Adrenal gland (tissue), 12 donors: ENCODE measurements around the gene PANK3. TPM values are rescaled to one million over a fixed set of nuclear protein-coding genes. Genes with fewer than 3 reads are reported as not detected.

Source experiments
- DNase-seq, 7 donors: peaks; one replicate each; pipeline ENCODE4 v3.0.0-alpha.2; 2019 to 2020
- H3K27ac ChIP-seq, 5 donors: fragments of 200-600 bp; sonication (generic) in 4 of 5; 1 replicate in 3 of 5; 2 replicates in 2 of 5; pipeline versions ENCODE4 v1.5.1 to v1.8.0; 2016 to 2020; ENCODE audit warnings: mild to moderate bottlenecking in 1 of 5
- H3K27me3 ChIP-seq: fragments of 200-600 bp; 2 replicates; pipeline ENCODE4 v1.8.0; 2021
- H3K36me3 ChIP-seq, 2 donors: fragments of 200-600 bp; replicated peaks in 1 of 2; 1 replicate in 1 of 2; 2 replicates in 1 of 2; pipeline versions ENCODE4 v1.5.1 to v1.8.0; 2018 to 2022
- H3K4me1 ChIP-seq, 2 donors: fragments of 200-600 bp; replicated peaks in 1 of 2; 1 replicate in 1 of 2; 2 replicates in 1 of 2; pipeline versions ENCODE4 v1.5.1 to v1.8.0; 2018 to 2021
- H3K4me3 ChIP-seq, 4 donors: fragments of 200-600 bp; sonication (generic) in 3 of 4; one replicate each; pipeline ENCODE4 v1.5.1; 2016 to 2018
- H3K9me3 ChIP-seq, 3 donors: fragments of 200-600 bp; sonication (generic) in 1 of 3; replicated peaks in 1 of 3; 1 replicate in 2 of 3; 2 replicates in 1 of 3; pipeline versions ENCODE4 v1.5.1 to v1.8.0; 2016 to 2021
- POLR2A ChIP-seq, 2 donors: fragments of 450-650 bp; IDR thresholded peaks; one replicate each; pipeline ENCODE4 v1.6.1; 2017; ENCODE audit warnings: antibody characterized with exemption in 2 of 2, mild to moderate bottlenecking in 2 of 2, moderate library complexity in 1 of 2
- WGBS, 4 donors: extraction: QIAGEN DNeasy Blood & Tissue Kit in 2 of 4; methylation state at CpG; one replicate each; pipeline versions ENCODE4 v1.1.5 to v1.1.7; 2013 to 2017; 5-methylcytosine and 5-hydroxymethylcytosine counted together
- intact Hi-C, 2 donors: fragments of 100-400 bp; cut with DNase I; formaldehyde crosslinking; loops; one replicate each; pipeline versions ENCODE4 v1.14.1 to v1.15.0; 2022 to 2023
- polyA plus RNA-seq, 3 donors: library from polyadenylated mRNA; stranded (reverse); fragments of 200-250 nt in 2 of 3; fragments of 350-450 nt in 1 of 3; fragmentation: Illumina TruSeq in 1 of 3; extraction: RNeasy Lipid Tissue Mini Kit (QIAGEN cat#74804) in 1 of 3; gene quantifications; one replicate each; pipeline ENCODE4 v1.2.3, GENCODE V29; 2013 to 2014
- total RNA-seq, 9 donors: library from RNA; depleted of rRNA in 4 of 9; stranded (reverse); fragments of >200 nt in 4 of 9; fragments of 120-200 nt in 1 of 9; fragmentation: NEBNext Ultra II Directional in 1 of 9; extraction: Animal tissue kit (Norgen Biotek cat#: 25700) in 1 of 9; gene quantifications; one replicate each; pipeline versions ENCODE4 v1.1.0 to v1.2.4, GENCODE V29; 2013 to 2023
- TF ChIP-seq, protein P1 (sequence below), 6 experiments: fragments of 450-650 bp in 4 of 6; fragments of 200-600 bp in 2 of 6; sonication (generic) in 1 of 6; IDR thresholded peaks; 1 replicate in 5 of 6; 2 replicates in 1 of 6; pipeline versions ENCODE4 v1.5.1 to v1.8.0; 2016 to 2021; ENCODE audit warnings: antibody characterized with exemption in 6 of 6, mild to moderate bottlenecking in 2 of 6, moderate library complexity in 1 of 6
- donor health status: healthy with polysubstance abuse.
- donor health status: Bipolar disorder and iron deficiency.
- donor health status: DM: yes; HTN: yes; CAD: no.
- donor health status: DM: no; HTN: no; CAD: no.
- donor health status: DM: no; HTN: no; CAD: no.
- donor health status: DM: yes; HTN: yes; CAD: no.

PANK3 gene
- total and polyA plus RNA-seq, 12 donors = 5.2 to 130 (median 58.4) TPM

DNA sequence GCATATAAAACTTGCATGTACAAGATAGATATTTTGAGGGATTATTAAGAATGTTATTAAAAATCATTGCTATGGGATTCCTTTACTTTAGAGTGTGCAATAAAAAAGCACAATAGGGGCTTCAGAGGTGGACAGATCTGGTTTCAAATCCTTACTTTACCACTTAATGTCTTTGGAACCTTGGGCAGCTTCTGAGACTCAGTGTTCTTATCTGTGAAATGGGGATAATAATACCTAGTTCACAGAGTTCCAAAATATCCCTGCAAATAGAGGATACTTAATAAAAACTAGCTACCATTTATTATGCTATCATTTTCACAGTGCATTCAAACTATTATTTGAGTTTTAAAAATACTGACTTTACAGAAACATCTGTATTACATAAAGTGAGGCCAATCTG is 23.3 kb upstream of the PANK3 start:
- H3K9me3 ChIP-seq = no peaks in the 10 kb centered on the region
- no peaks in the 10 kb centered on the region for H3K36me3 ChIP-seq
- H3K4me3 ChIP-seq = no peak overlapping the region
- H3K4me1 ChIP-seq = peaks cover 6 to 20% of the 10 kb centered on the region in 2 donors
- no peak overlapping the region for H3K27ac ChIP-seq
- intact Hi-C loops = no loop called here
- TF ChIP-seq, protein P1, sequence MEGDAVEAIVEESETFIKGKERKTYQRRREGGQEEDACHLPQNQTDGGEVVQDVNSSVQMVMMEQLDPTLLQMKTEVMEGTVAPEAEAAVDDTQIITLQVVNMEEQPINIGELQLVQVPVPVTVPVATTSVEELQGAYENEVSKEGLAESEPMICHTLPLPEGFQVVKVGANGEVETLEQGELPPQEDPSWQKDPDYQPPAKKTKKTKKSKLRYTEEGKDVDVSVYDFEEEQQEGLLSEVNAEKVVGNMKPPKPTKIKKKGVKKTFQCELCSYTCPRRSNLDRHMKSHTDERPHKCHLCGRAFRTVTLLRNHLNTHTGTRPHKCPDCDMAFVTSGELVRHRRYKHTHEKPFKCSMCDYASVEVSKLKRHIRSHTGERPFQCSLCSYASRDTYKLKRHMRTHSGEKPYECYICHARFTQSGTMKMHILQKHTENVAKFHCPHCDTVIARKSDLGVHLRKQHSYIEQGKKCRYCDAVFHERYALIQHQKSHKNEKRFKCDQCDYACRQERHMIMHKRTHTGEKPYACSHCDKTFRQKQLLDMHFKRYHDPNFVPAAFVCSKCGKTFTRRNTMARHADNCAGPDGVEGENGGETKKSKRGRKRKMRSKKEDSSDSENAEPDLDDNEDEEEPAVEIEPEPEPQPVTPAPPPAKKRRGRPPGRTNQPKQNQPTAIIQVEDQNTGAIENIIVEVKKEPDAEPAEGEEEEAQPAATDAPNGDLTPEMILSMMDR (IDR thresholded peaks at IDR 0.05) = no peak
- TF ChIP-seq POLR2A (IDR thresholded peaks at IDR 0.05) = no peak
- H3K27me3 ChIP-seq = no peaks in the 10 kb centered on the region
- DNase-seq = no peak

DNA sequence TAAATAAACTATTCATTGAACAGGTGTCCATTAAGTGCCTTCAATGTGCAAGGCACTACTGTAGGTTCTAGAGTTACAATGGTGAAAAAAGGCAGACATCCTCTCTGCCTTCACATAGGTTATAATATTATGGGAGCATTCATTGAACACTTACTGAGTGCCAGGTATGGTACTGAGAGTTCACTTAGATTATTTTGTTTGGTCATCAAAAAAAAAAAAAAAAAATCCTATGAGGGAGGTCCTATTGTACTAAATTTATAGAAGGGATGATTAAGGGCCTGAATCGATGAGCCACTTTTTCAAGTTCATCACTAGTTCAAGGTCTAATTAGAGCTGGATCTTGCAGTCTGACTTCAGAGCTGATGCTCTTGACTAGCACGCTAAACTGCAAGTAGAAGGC is 22.8 kb upstream of the PANK3 start:
- H3K27ac ChIP-seq = no peak overlapping the region
- 26 to 42% (median 38%) methylated on average over 2 of the region's 2 CpGs for WGBS, 4 donors
- H3K4me3 ChIP-seq = no peak overlapping the region
- H3K36me3 ChIP-seq = no peaks in the 10 kb centered on the region
- no peaks in the 10 kb centered on the region for H3K27me3 ChIP-seq
- H3K9me3 ChIP-seq = no peaks in the 10 kb centered on the region
- H3K4me1 ChIP-seq = peaks cover 6 to 20% of the 10 kb centered on the region in 2 donors
- TF ChIP-seq, protein P1 (IDR thresholded peaks at IDR 0.05) = no peak
- no peak for TF ChIP-seq POLR2A (IDR thresholded peaks at IDR 0.05)
- intact Hi-C loops = no loop called here
- DNase-seq = no peak

DNA sequence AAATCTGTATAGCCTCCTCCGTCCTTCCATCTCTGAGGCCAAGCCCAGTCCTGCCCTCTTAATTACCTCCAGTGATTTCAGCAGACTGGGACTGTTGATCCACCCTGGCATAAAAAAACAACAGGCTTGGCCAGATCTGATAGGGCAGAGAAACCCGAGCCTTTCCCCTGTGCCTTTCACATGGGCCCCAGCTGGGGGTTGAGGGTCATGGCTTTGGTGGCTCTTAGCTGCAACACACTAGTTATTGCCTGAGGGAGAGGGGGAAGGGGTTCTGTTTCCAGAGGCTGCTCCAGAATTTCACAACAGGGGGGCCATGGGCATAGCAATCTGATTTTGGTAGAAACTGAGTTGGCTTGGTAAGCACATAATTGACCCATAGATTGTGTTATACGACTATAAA is 21.2 kb upstream of the PANK3 start:
- Histone ChIP-seq H3K4me3 (no peak overlapping the region), H3K9me3 (no peaks in the 10 kb centered on the region), H3K27ac (no peak overlapping the region), H3K36me3 (no peaks in the 10 kb centered on the region), H3K4me1 (peaks cover 6 to 20% of the 10 kb centered on the region in 2 donors), H3K27me3 (no peaks in the 10 kb centered on the region)
- TF ChIP-seq POLR2A (IDR thresholded peaks at IDR 0.05) = no peak
- TF ChIP-seq, protein P1 (IDR thresholded peaks at IDR 0.05) = no peak
- DNase-seq = peak in 3 of 7 donors; percentile 55 to 68 (median 59)
- WGBS, 4 donors = 55 to 84% (median 62%) methylated on average over 3 of the region's 3 CpGs
- intact Hi-C loops = no loop called here

DNA sequence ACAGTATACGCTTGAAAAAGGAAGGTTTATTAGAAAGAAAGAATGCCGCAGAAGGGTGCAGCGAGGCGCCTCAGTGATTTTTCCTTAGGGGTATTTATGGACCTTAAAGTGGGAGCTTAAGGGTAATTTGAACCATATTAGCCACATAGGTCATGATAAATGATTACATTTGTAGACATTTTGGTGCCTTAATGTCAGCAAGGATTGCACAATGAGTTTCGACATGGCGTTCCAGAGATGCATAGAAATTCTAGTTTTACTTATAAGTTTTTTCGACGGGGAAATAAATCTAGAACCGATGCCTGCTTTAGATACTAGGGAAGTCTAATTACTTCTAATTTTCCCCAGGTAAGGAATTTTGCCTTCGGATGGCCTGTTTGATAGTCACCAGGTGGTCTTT is 20.7 kb upstream of the PANK3 start:
- no peaks in the 10 kb centered on the region for H3K36me3 ChIP-seq
- 94 to 97% (median 96%) methylated on average over 10 of the region's 10 CpGs for WGBS, 4 donors
- peaks cover 6 to 19% of the 10 kb centered on the region in 2 donors for H3K4me1 ChIP-seq
- intact Hi-C loops = no loop called here
- H3K4me3 ChIP-seq = no peak overlapping the region
- DNase-seq = no peak
- no peaks in the 10 kb centered on the region for H3K27me3 ChIP-seq
- TF ChIP-seq, protein P1 (IDR thresholded peaks at IDR 0.05) = no peak
- TF ChIP-seq POLR2A (IDR thresholded peaks at IDR 0.05) = no peak
- no peak overlapping the region for H3K27ac ChIP-seq
- no peaks in the 10 kb centered on the region for H3K9me3 ChIP-seq
